ENCODE results near the gene TMEM271.
"Not testable (repeated sequence)": the region's sequence is repeated elsewhere in the genome, so short reads cannot be mapped to it uniquely, and the experiment has no call there.

The TMEM271 gene

DNA sequence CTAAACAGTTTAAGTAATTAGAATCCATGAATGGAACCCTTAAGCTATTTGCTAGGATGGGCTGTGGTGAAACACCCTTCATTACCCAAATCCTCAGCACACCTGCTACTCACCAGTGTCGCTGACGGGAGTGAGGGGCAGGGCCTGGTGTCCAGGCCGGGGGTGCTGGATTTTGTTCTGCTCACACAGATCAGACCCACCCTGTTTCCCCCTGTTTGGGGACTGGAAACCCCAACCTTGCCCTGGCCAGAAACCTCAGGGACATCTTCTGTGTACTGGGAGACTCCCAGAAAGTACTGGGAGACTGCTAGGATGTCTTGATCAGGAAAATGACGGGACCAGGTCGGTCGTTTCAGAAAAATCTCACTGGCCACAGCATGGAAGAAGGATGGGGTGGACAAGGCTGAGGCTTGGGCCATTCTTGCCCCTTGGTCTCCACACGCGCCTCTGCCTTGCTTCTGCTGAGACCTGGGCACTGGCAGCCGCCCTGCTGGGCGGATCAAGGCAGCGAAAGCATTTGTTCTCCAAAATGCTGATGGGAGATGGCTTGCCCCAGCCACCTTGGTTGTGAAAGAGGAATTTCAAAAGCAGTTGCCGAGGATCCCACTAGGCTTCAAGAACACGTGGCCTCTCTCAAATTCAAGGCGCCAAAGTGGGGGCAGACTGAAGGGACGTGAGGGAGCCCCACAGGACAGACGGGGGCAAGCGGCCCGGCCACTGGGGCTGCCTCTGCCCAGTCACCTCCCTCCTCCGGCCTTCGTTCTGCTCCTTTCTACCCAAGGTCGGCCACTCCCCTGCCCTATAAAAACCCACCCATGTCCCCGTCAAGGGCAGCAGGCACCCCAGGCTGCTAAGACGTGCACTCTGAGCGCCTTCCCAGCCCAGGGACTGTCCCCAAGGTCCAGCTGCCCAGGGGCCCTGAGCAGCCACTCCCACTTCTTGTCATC, 25.8 kb upstream of the TMEM271 start:
- Histone ChIP-seq H3K27ac (ENCODE audit: low read depth, low read length) (no peak overlapping the region), H3K36me3 (ENCODE audit: control insufficient read depth, insufficient read depth, low read length) (no peaks in the 10 kb centered on the region), H3K27me3 (ENCODE audit: control insufficient read depth, insufficient read depth, low read length) (no peaks in the 10 kb centered on the region), H3K4me3 (ENCODE audit: low read length) (no peak overlapping the region), H3K4me1 (ENCODE audit: control insufficient read depth, insufficient read depth, low read length) (no peaks in the 10 kb centered on the region), H3K9ac (ENCODE audit: low read length) (no peak overlapping the region)

DNA sequence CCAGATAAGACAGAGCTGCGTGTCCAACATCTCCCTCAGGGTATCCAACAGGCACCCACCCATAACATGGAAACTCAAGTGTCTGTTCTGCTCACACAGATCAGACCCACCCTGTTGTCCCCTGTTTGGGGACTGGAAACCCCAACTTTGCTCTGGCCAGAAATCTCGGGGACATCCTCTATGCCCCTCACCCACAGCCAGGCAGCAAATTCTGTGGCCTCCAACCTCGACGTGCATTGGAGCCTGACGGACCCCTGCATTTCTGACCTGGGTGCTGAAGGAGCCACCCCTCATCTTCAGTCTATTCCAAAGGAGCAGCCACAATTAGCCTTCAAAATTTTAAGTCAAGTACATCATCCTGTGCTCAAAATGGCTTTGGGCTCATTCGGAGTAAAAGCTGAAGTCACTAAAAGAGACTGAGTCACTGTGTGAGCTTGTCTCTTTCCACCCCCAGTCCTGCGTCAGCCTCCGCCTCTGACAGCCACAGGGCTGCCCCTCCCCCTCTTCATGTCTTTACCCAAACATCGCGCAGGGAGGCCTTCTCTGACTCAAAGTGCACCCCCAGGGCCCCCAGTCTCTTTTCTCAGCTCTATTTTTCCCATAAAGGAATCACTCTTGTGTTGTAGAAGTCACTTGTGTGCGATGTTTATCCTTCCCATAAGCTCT, 24.9 kb upstream of the TMEM271 start:
- H3K27ac ChIP-seq (ENCODE audit: low read depth, low read length), result no peak overlapping the region
- H3K9ac ChIP-seq (ENCODE audit: low read length), result no peak overlapping the region
- H3K4me3 ChIP-seq (ENCODE audit: low read length), result no peak overlapping the region
- H3K4me1 ChIP-seq (ENCODE audit: control insufficient read depth, insufficient read depth, low read length), result no peaks in the 10 kb centered on the region
- H3K27me3 ChIP-seq (ENCODE audit: control insufficient read depth, insufficient read depth, low read length), result no peaks in the 10 kb centered on the region
- H3K36me3 ChIP-seq (ENCODE audit: control insufficient read depth, insufficient read depth, low read length), result no peaks in the 10 kb centered on the region

GRCh38 chr4:600166-600565, 24.1 kb upstream of the TMEM271 start:
- no peak overlapping the region for H3K9ac ChIP-seq (ENCODE audit: low read length)
- no peaks in the 10 kb centered on the region for H3K27me3 ChIP-seq (ENCODE audit: control insufficient read depth, insufficient read depth, low read length)
- no peak overlapping the region for H3K27ac ChIP-seq (ENCODE audit: low read depth, low read length)
- no peaks in the 10 kb centered on the region for H3K36me3 ChIP-seq (ENCODE audit: control insufficient read depth, insufficient read depth, low read length)
- no peak overlapping the region for H3K4me3 ChIP-seq (ENCODE audit: low read length)
- no peaks in the 10 kb centered on the region for H3K4me1 ChIP-seq (ENCODE audit: control insufficient read depth, insufficient read depth, low read length)

- H3K4me1 ChIP-seq (ENCODE audit: control insufficient read depth, insufficient read depth, low read length), result no peaks in the 10 kb centered on the region
- no peak overlapping the region for H3K4me3 ChIP-seq (ENCODE audit: low read length)
- no peak overlapping the region for H3K27ac ChIP-seq (ENCODE audit: low read depth, low read length)
- H3K36me3 ChIP-seq (ENCODE audit: control insufficient read depth, insufficient read depth, low read length), result no peaks in the 10 kb centered on the region
- H3K9ac ChIP-seq (ENCODE audit: low read length), result no peak overlapping the region
- H3K27me3 ChIP-seq (ENCODE audit: control insufficient read depth, insufficient read depth, low read length), result no peaks in the 10 kb centered on the region
These were observed 22.8 kb upstream of the TMEM271 start for GRCh38 chr4:598925-599324.

DNA sequence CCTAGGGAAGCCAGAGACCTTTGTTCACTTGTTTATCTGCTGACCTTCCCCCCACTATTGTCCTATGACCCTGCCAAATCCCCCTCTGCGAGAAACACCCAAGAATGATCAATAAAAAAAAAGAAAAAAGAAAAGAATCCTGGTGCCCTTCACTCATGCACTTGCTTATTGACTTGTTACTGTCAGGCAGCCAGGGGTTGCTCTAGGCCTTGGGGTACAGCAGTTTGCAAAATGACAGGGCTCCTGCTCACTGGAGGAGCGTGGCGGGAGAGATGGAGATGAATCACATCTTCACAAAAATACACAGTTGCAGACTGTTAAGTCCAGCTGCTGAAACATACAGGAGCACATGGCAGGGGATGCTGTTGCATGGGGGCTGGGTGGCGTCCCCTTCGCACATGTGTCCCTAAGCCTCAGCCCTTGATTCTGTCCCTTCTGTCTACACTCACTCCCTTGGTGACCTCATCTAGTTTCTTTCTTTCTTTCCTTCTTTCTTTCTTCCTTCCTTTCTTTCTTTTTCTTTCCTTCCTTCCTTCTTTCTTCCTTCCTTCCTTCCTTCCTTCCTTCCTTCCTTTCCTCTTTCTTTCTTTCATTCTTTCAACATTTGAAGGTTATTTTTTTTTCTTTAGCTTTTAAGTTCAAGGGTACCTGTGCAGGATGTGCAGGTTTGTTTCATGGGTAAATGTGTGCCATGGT, 16.9 kb upstream of the TMEM271 start:
- Histone ChIP-seq H3K36me3 (ENCODE audit: control insufficient read depth, insufficient read depth, low read length) (no peaks in the 10 kb centered on the region), H3K4me3 (ENCODE audit: low read length) (no peak overlapping the region), H3K27me3 (ENCODE audit: control insufficient read depth, insufficient read depth, low read length) (no peaks in the 10 kb centered on the region), H3K9ac (ENCODE audit: low read length) (no peak overlapping the region), H3K4me1 (ENCODE audit: control insufficient read depth, insufficient read depth, low read length) (no peaks in the 10 kb centered on the region), H3K27ac (ENCODE audit: low read depth, low read length) (no peak overlapping the region)

DNA sequence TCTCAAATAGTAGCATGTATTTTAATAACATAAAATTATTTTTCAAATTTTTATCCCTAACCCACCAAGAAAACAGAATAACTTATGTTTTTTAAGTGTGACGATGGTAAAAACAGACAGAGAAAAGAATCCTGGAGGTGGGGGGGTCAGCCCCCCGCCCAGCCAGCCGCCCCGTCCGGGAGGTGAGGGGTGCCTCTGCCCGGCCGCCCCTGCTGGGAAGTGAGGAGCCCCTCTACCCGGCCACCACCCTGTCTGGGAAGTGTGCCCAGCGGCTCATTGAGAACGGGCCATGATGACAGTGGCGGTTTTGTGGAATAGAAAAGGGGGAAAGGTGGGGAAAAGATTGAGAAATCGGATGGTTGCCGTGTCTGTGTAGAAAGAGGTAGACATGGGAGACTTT, 16.1 kb upstream of the TMEM271 start:
- H3K9ac ChIP-seq (ENCODE audit: low read length); H3K27me3 ChIP-seq (ENCODE audit: control insufficient read depth, insufficient read depth, low read length); H3K4me1 ChIP-seq (ENCODE audit: control insufficient read depth, insufficient read depth, low read length); H3K27ac ChIP-seq (ENCODE audit: low read depth, low read length); H3K36me3 ChIP-seq (ENCODE audit: control insufficient read depth, insufficient read depth, low read length); H3K4me3 ChIP-seq (ENCODE audit: low read length): not testable (repeated sequence)

- H3K4me1 ChIP-seq (ENCODE audit: control insufficient read depth, insufficient read depth, low read length), result no peaks in the 10 kb centered on the region
- no peaks in the 10 kb centered on the region for H3K36me3 ChIP-seq (ENCODE audit: control insufficient read depth, insufficient read depth, low read length)
- no peak overlapping the region for H3K9ac ChIP-seq (ENCODE audit: low read length)
- H3K27me3 ChIP-seq (ENCODE audit: control insufficient read depth, insufficient read depth, low read length), result no peaks in the 10 kb centered on the region
- no peak overlapping the region for H3K4me3 ChIP-seq (ENCODE audit: low read length)
- H3K27ac ChIP-seq (ENCODE audit: low read depth, low read length), result no peak overlapping the region
These were observed 14.3 kb upstream of the TMEM271 start for GRCh38 chr4:590313-590841.

GRCh38 chr4:589219-589963, 13.3 kb upstream of the TMEM271 start:
- no peak overlapping the region for H3K9ac ChIP-seq (ENCODE audit: low read length)
- H3K27me3 ChIP-seq (ENCODE audit: control insufficient read depth, insufficient read depth, low read length), result no peaks in the 10 kb centered on the region
- no peak overlapping the region for H3K4me3 ChIP-seq (ENCODE audit: low read length)
- H3K4me1 ChIP-seq (ENCODE audit: control insufficient read depth, insufficient read depth, low read length), result no peaks in the 10 kb centered on the region
- H3K36me3 ChIP-seq (ENCODE audit: control insufficient read depth, insufficient read depth, low read length), result no peaks in the 10 kb centered on the region
- no peak overlapping the region for H3K27ac ChIP-seq (ENCODE audit: low read depth, low read length)

DNA sequence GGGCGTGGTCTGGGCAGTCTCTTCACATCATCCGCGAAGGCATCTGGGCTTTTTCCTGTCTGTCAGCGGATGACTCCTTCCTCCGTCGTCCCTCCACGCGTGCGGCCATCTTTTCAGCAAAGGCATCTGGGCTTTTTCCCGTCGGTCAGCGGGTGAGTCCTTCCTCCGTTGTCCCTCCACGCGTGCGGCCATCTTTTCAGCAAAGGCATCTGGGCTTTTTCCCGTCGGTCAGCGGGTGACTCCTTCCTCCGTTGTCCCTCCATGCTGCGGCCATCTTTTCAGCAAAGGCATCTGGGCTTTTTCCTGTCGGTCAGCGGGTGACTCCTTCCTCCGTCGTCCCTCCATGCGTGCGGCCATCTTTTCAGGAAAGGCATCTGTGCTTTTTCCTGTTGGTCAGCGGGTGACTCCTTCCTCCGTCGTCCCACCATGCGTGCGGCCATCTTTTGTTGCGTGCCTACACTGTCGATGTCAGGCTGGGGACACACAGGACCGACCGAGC, 12.3 kb upstream of the TMEM271 start:
- Histone ChIP-seq H3K36me3 (ENCODE audit: control insufficient read depth, insufficient read depth, low read length) (no peaks in the 10 kb centered on the region), H3K9ac (ENCODE audit: low read length) (no peak overlapping the region), H3K4me3 (ENCODE audit: low read length) (no peak overlapping the region), H3K27me3 (ENCODE audit: control insufficient read depth, insufficient read depth, low read length) (no peaks in the 10 kb centered on the region), H3K27ac (ENCODE audit: low read depth, low read length) (no peak overlapping the region), H3K4me1 (ENCODE audit: control insufficient read depth, insufficient read depth, low read length) (no peaks in the 10 kb centered on the region)

DNA sequence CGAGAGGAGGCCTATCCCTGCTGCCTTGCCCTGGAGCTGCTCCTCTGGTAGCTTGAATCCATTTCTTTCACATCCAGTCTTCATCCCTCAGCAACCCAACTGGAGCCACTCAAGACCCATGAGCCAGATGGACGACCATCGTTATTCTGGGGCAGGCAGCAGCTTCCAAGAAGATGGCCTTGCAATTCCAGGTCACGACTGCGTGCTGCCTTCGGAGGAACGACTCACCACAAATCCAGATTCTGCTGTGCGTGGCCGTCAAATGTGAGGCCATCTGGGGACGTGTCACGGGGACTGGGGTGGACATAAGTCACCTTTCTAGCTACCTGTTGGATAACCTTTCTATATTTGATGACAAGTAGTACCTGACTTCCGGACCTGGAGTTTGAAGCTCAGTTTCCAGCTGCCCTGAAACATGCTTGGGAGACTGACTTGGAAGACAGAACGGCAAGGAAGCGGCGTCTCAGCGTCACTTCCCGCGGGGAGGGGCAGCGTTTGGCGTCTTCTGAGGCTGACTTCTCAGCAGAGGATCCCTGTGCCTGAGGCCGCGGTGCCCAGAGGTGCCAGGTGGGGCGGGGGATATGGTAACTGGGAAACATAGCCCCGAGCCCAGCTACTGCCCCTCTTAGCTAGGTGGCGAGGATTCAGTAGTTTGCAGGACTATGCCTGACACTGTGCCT, 11.7 kb upstream of the TMEM271 start:
- Histone ChIP-seq H3K36me3 (ENCODE audit: control insufficient read depth, insufficient read depth, low read length) (no peaks in the 10 kb centered on the region), H3K9ac (ENCODE audit: low read length) (no peak overlapping the region), H3K27ac (ENCODE audit: low read depth, low read length) (no peak overlapping the region), H3K4me3 (ENCODE audit: low read length) (no peak overlapping the region), H3K4me1 (ENCODE audit: control insufficient read depth, insufficient read depth, low read length) (no peaks in the 10 kb centered on the region), H3K27me3 (ENCODE audit: control insufficient read depth, insufficient read depth, low read length) (no peaks in the 10 kb centered on the region)

- no peaks in the 10 kb centered on the region for H3K36me3 ChIP-seq (ENCODE audit: control insufficient read depth, insufficient read depth, low read length)
- H3K27ac ChIP-seq (ENCODE audit: low read depth, low read length), result no peak overlapping the region
- H3K4me3 ChIP-seq (ENCODE audit: low read length), result no peak overlapping the region
- peaks cover under 1% of the 10 kb centered on the region for H3K27me3 ChIP-seq (ENCODE audit: control insufficient read depth, insufficient read depth, low read length)
- no peaks in the 10 kb centered on the region for H3K4me1 ChIP-seq (ENCODE audit: control insufficient read depth, insufficient read depth, low read length)
- no peak overlapping the region for H3K9ac ChIP-seq (ENCODE audit: low read length)
These were observed 7.7 kb upstream of the TMEM271 start for GRCh38 chr4:583820-584219.

All from rectal smooth muscle tissue (tissue), 1 donor.